Endodermal cell (in vitro differentiated cells): ENCODE data around the gene FOXL3. TPM values are rescaled to one million over a fixed set of nuclear protein-coding genes. Genes with fewer than 3 reads are reported as not detected.
"Not testable (repeated sequence)": the region's sequence is repeated elsewhere in the genome, so short reads cannot be mapped to it uniquely, and the experiment has no call there.

Source experiments
- DNase-seq: peaks from one replicate; pipeline ENCODE4 v3.0.0-alpha.2; 2017
- H3K27ac ChIP-seq: 2 replicates; pipeline ENCODE4 v1.5.1; 2013; ENCODE audit warnings: mild to moderate bottlenecking, low read depth, low read length, moderate library complexity
- H3K27me3 ChIP-seq: 2 replicates; pipeline ENCODE4 v1.6.1; 2013; ENCODE audit warnings: mild to moderate bottlenecking, low read length, moderate library complexity; ENCODE audit not compliant: insufficient read depth, control insufficient read depth, poor library complexity, severe bottlenecking
- H3K36me3 ChIP-seq: 2 replicates; pipeline ENCODE4 v1.7.0; 2013; ENCODE audit warnings: mild to moderate bottlenecking, low read length, moderate library complexity; ENCODE audit not compliant: control insufficient read depth, insufficient read depth
- H3K4me1 ChIP-seq: one replicate; pipeline ENCODE4 v1.7.0; 2013; ENCODE audit warnings: low read length; ENCODE audit not compliant: control insufficient read depth, insufficient read depth
- H3K4me3 ChIP-seq: 2 replicates; pipeline ENCODE4 v1.5.1; 2013; ENCODE audit warnings: mild to moderate bottlenecking, low read length, moderate library complexity
- H3K9ac ChIP-seq: 2 replicates; pipeline ENCODE4 v1.6.1; 2013; ENCODE audit warnings: mild to moderate bottlenecking, low read length, moderate library complexity; ENCODE audit not compliant: poor library complexity, severe bottlenecking; ENCODE audit errors: extremely low read depth
- H3K9me3 ChIP-seq: 2 replicates; pipeline ENCODE4 v1.6.1; 2013; ENCODE audit warnings: mild to moderate bottlenecking, low read length, moderate library complexity; ENCODE audit not compliant: control insufficient read depth
- H3K27ac Mint-ChIP-seq: 2 replicates; pipeline ENCODE4 v1.8.0; 2020; ENCODE audit warnings: mixed read lengths
- H3K27me3 Mint-ChIP-seq: 2 replicates; pipeline ENCODE4 v1.8.0; 2021; ENCODE audit warnings: mild to moderate bottlenecking, mixed read lengths; ENCODE audit not compliant: insufficient read depth
- H3K36me3 Mint-ChIP-seq: 2 replicates; pipeline ENCODE4 v1.8.0; 2020; ENCODE audit warnings: low read depth, mixed read lengths
- H3K4me1 Mint-ChIP-seq: 2 replicates; pipeline ENCODE4 v1.8.0; 2020; ENCODE audit warnings: mixed read lengths
- H3K4me3 Mint-ChIP-seq: 2 replicates; pipeline ENCODE4 v1.8.0; 2020; ENCODE audit warnings: mild to moderate bottlenecking, moderate library complexity, mixed read lengths
- H3K9me3 Mint-ChIP-seq: 2 replicates; pipeline ENCODE4 v1.8.0; 2020; ENCODE audit warnings: mild to moderate bottlenecking, mixed read lengths
- CTCF ChIP-seq: fragments of 200-600 bp; sonication (generic); conservative IDR thresholded peaks from 2 replicates; pipeline ENCODE4 v1.5.0; 2021; ENCODE audit warnings: antibody characterized with exemption, mild to moderate bottlenecking
- WGBS, 2 experiments: methylation state at CpG; one replicate each; pipeline versions ENCODE4 v1.1.5 to v1.1.7; 2013; ENCODE audit warnings: missing lambda C conversion rate in 2 of 2, mixed read lengths in 1 of 2; ENCODE audit not compliant: insufficient coverage in 1 of 2, insufficient read length in 1 of 2; 5-methylcytosine and 5-hydroxymethylcytosine counted together
- total RNA-seq, 2 donors: library from RNA; stranded (reverse); fragmentation: NEBNext Ultra II Directional in 1 of 2; extraction: Animal tissue kit (Norgen Biotek cat#: 25700) in 1 of 2; gene quantifications; 2 replicates in 1 of 2; 3 replicates in 1 of 2; pipeline ENCODE4 v1.2.1, GENCODE V29; 2021

The FOXL3 gene
- total RNA-seq, 2 donors from 2014 or later = not detected

DNA sequence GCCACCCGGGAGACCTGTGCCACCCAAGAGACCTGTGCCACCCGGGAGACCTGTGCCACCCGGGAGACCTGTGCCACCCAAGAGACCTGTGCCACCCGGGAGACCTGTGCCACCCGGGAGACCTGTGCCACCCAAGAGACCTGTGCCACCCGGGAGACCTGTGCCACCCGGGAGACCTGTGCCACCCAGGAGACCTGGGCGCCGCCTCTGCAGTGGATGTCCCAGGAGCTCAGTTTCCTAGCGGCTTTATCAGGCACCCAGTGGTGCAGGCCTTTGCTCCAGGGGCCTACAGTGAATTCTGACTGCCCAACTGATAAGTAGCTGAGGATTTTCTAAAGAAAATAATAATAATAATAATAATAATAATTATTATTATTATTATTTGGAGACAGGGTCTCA lies 46.4 kb upstream of the FOXL3 start:
- H3K27ac Mint-ChIP-seq, H3K27me3 ChIP-seq, H3K27me3 Mint-ChIP-seq, H3K36me3 ChIP-seq, H3K27ac ChIP-seq, H3K4me1 Mint-ChIP-seq, H3K4me3 Mint-ChIP-seq, H3K9me3 ChIP-seq, H3K9ac ChIP-seq, H3K4me3 ChIP-seq, H3K4me1 ChIP-seq, H3K9me3 Mint-ChIP-seq, DNase-seq: not testable (repeated sequence)
- WGBS, 2 experiments = 73 to 100% methylated on average over 1 to 5 of the region's 10 CpGs
- peaks cover 21% of the 10 kb centered on the region for H3K36me3 Mint-ChIP-seq

- TF ChIP-seq CTCF = no peak
- Histone ChIP-seq H3K27ac (peak overlapping the region; percentile 24), H3K4me1 (no peaks in the 10 kb centered on the region), H3K4me3 (no peak overlapping the region), H3K27me3 (no peaks in the 10 kb centered on the region), H3K36me3 (no peaks in the 10 kb centered on the region), H3K9me3 (no peaks in the 10 kb centered on the region), H3K9ac (no peak overlapping the region)
- no peak overlapping the region for H3K27ac Mint-ChIP-seq
- H3K27me3 Mint-ChIP-seq = no peaks in the 10 kb centered on the region
- 92 to 98% methylated on average over 17 to 22 of the region's 22 CpGs for WGBS, 2 experiments
- no peak overlapping the region for H3K4me3 Mint-ChIP-seq
- H3K36me3 Mint-ChIP-seq = peaks cover 33% of the 10 kb centered on the region
- H3K9me3 Mint-ChIP-seq = no peaks in the 10 kb centered on the region
- no peak for DNase-seq
- no peaks in the 10 kb centered on the region for H3K4me1 Mint-ChIP-seq
Observed at GRCh38 chr7:244974-245373, 45.0 kb upstream of the FOXL3 start.

GRCh38 chr7:245574-246295 lies 44.2 kb upstream of the FOXL3 start:
- Mint-ChIP-seq H3K4me1 (no peaks in the 10 kb centered on the region), H3K9me3 (no peaks in the 10 kb centered on the region), H3K4me3 (no peak overlapping the region), H3K27me3 (no peaks in the 10 kb centered on the region), H3K27ac (peak overlapping the region; percentile 26), H3K36me3 (peaks cover 36% of the 10 kb centered on the region)
- Histone ChIP-seq H3K27ac (no peak overlapping the region), H3K9me3 (no peaks in the 10 kb centered on the region), H3K27me3 (no peaks in the 10 kb centered on the region), H3K36me3 (no peaks in the 10 kb centered on the region), H3K4me1 (no peaks in the 10 kb centered on the region), H3K9ac (no peak overlapping the region), H3K4me3 (no peak overlapping the region)
- no peak for TF ChIP-seq CTCF
- DNase-seq = no peak
- 92 to 97% methylated on average over 29 to 36 of the region's 36 CpGs for WGBS, 2 experiments

DNA sequence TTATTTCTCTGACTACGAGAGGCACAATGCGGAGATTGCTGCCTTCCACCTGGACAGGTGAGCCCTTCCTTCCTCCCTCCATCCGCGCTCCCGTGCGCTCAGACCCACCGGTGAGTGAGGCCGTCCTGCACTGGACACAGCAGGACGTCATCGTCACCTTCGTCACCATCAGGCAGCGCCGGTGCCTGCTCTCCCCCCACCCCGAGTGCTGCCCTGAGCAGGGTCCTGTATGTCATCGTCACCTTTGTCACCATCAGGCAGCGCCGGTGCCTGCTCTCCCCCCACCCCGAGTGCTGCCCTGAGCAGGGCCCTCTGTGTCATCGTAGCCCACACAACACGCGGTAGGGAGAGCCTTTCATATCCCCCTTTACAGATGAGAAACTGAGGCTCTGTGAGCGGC lies 43.5 kb upstream of the FOXL3 start:
- H3K36me3 Mint-ChIP-seq = peaks cover 34% of the 10 kb centered on the region
- Histone ChIP-seq H3K4me3 (no peak overlapping the region), H3K9ac (no peak overlapping the region), H3K36me3 (no peaks in the 10 kb centered on the region), H3K27me3 (no peaks in the 10 kb centered on the region), H3K4me1 (no peaks in the 10 kb centered on the region), H3K27ac (no peak overlapping the region), H3K9me3 (no peaks in the 10 kb centered on the region)
- no peak overlapping the region for H3K4me3 Mint-ChIP-seq
- no peak for TF ChIP-seq CTCF
- peak overlapping the region; percentile 50 for H3K27ac Mint-ChIP-seq
- H3K4me1 Mint-ChIP-seq = no peaks in the 10 kb centered on the region
- no peak for DNase-seq
- H3K9me3 Mint-ChIP-seq = no peaks in the 10 kb centered on the region
- H3K27me3 Mint-ChIP-seq = no peaks in the 10 kb centered on the region
- 87% methylated on average over 6 to 22 of the region's 22 CpGs for WGBS, 2 experiments
